H1 (cell line): ENCODE results near the gene FAM193B. TPM values are rescaled to one million over a fixed set of nuclear protein-coding genes. Genes with fewer than 3 reads are reported as not detected.

Experiments used
- CTCF ChIA-PET: fragments of 300-600 bp; sonication (Branson Sonifier 250); formaldehyde crosslinking; loops from one replicate; lab custom pipeline; 2021; ENCODE audit not compliant: partially characterized antibody; lab: Charles Lee
- POLR2A ChIA-PET: fragments of 300-600 bp; sonication (Branson Sonifier 250); formaldehyde crosslinking; loops from one replicate; lab custom pipeline; 2021; ENCODE audit warnings: inconsistent platforms; ENCODE audit not compliant: partially characterized antibody; lab: Charles Lee
- DNase-seq, 2 experiments: peaks; one replicate each; pipeline versions ENCODE4 v3.0.0 to v3.0.0-alpha.2; 2010 to 2022; ENCODE audit warnings: low spot score in 2 of 2, low read depth in 1 of 2, mixed read lengths in 1 of 2
- FAIRE-seq: peaks from 2 replicates; lab custom pipeline; 2011; peaks lifted over from hg19 to GRCh38; lab: Jason Lieb, UNC
- H2AFZ ChIP-seq: 2 replicates; pipeline ENCODE4 v1.8.1; 2012; ENCODE audit warnings: low read length, inconsistent platforms
- H2AK5ac ChIP-seq: 2 replicates; pipeline ENCODE4 v1.6.1; 2013; ENCODE audit warnings: low read depth, low read length
- H2BK120ac ChIP-seq: replicated peaks from 2 replicates; pipeline ENCODE3; 2013; ENCODE audit warnings: low read depth, low read length, inconsistent platforms
- H2BK12ac ChIP-seq: 2 replicates; pipeline ENCODE4 v1.6.1; 2013; ENCODE audit warnings: low read depth, low read length
- H2BK15ac ChIP-seq: 2 replicates; pipeline ENCODE4 v1.6.1; 2013; ENCODE audit warnings: low read length
- H2BK20ac ChIP-seq: 2 replicates; pipeline ENCODE4 v1.6.1; 2013; ENCODE audit warnings: low read length
- H2BK5ac ChIP-seq: 2 replicates; pipeline ENCODE4 v1.6.1; 2013; ENCODE audit warnings: low read depth, low read length
- H3K14ac ChIP-seq: 2 replicates; pipeline ENCODE4 v1.6.1; 2013; ENCODE audit warnings: inconsistent platforms; ENCODE audit not compliant: insufficient read length
- H3K18ac ChIP-seq: 2 replicates; pipeline ENCODE4 v1.6.1; 2013; ENCODE audit warnings: low read length; ENCODE audit errors: extremely low read depth
- H3K23ac ChIP-seq: 2 replicates; pipeline ENCODE4 v1.6.1; 2013; ENCODE audit warnings: inconsistent platforms; ENCODE audit not compliant: insufficient read length
- H3K23me2 ChIP-seq: 2 replicates; pipeline ENCODE4 v1.6.1; 2013; ENCODE audit warnings: low read depth, low read length
- H3K27ac ChIP-seq: 2 replicates; pipeline ENCODE4 v1.6.1; 2011; ENCODE audit warnings: low read depth, low read length, inconsistent platforms
- H3K27me3 ChIP-seq, 4 experiments: replicated peaks in 1 of 4; 1 replicate in 1 of 4; 2 replicates in 3 of 4; pipeline versions ENCODE4 v1.6.1 to v1.8.1; 2011 to 2013; ENCODE audit warnings: low read length in 3 of 4, mild to moderate bottlenecking in 3 of 4, inconsistent platforms in 2 of 4, mixed read lengths in 2 of 4, moderate library complexity in 1 of 4; ENCODE audit not compliant: control insufficient read depth in 3 of 4, insufficient read depth in 3 of 4; ENCODE audit errors: extremely low read depth in 1 of 4
- H3K36me3 ChIP-seq, 4 experiments: 2 replicates each; pipeline versions ENCODE4 v1.6.1 to v1.8.1; 2011 to 2013; ENCODE audit warnings: mild to moderate bottlenecking in 4 of 4, low read length in 3 of 4, moderate library complexity in 2 of 4, control low read depth in 1 of 4, inconsistent platforms in 1 of 4; ENCODE audit not compliant: insufficient read depth in 4 of 4, control insufficient read depth in 2 of 4
- H3K4ac ChIP-seq: replicated peaks from 2 replicates; pipeline ENCODE3; 2013; ENCODE audit warnings: low read length, low read depth, mixed read lengths, inconsistent platforms; ENCODE audit not compliant: insufficient read length
- H3K4me1 ChIP-seq, 4 experiments: replicated peaks in 1 of 4; 1 replicate in 1 of 4; 2 replicates in 3 of 4; pipeline versions ENCODE4 v1.6.1 to v1.8.1; 2011 to 2013; ENCODE audit warnings: low read length in 3 of 4, inconsistent platforms in 2 of 4, mixed read lengths in 1 of 4; ENCODE audit not compliant: insufficient read depth in 4 of 4, control insufficient read depth in 3 of 4
- H3K4me2 ChIP-seq, 2 experiments: 2 replicates each; pipeline versions ENCODE4 v1.6.1 to v1.8.1; 2011 to 2013; ENCODE audit warnings: low read depth in 2 of 2, low read length in 2 of 2, control low read depth in 1 of 2, inconsistent platforms in 1 of 2, mild to moderate bottlenecking in 1 of 2; ENCODE audit not compliant: insufficient read depth in 1 of 2
- H3K4me3 ChIP-seq, 4 experiments: fragments of 200-600, 300-600 bp in 1 of 4; sonication (generic), shearing (Covaris generic), sonication (Bioruptor Twin) in 1 of 4; 2 replicates each; pipeline versions ENCODE4 v1.5.1 to v1.8.1; 2011 to 2016; ENCODE audit warnings: low read length in 4 of 4, low read depth in 3 of 4, control low read depth in 2 of 4, inconsistent platforms in 2 of 4, mild to moderate bottlenecking in 2 of 4, mixed read lengths in 1 of 4, moderate library complexity in 1 of 4; ENCODE audit not compliant: insufficient read depth in 2 of 4; ENCODE audit errors: extremely low read depth in 1 of 4
- H3K56ac ChIP-seq: replicated peaks from 2 replicates; pipeline ENCODE3; 2013; ENCODE audit warnings: low read depth, mild to moderate bottlenecking, mixed read lengths, low read length, inconsistent platforms; ENCODE audit not compliant: insufficient read length
- H3K79me1 ChIP-seq: 2 replicates; pipeline ENCODE4 v1.6.1; 2013; ENCODE audit warnings: low read depth, low read length, control low read depth
- H3K79me2 ChIP-seq, 2 experiments: 2 replicates each; pipeline versions ENCODE4 v1.6.1 to v1.8.1; 2012 to 2013; ENCODE audit warnings: low read length in 2 of 2, mild to moderate bottlenecking in 2 of 2, inconsistent platforms in 1 of 2; ENCODE audit not compliant: insufficient read depth in 2 of 2, control insufficient read depth in 1 of 2
- H3K9ac ChIP-seq, 4 experiments: replicated peaks in 1 of 4; 1 replicate in 1 of 4; 2 replicates in 3 of 4; pipeline versions ENCODE4 v1.6.1 to v1.8.1; 2011 to 2013; ENCODE audit warnings: low read depth in 3 of 4, low read length in 3 of 4, control low read depth in 2 of 4, mild to moderate bottlenecking in 2 of 4, moderate library complexity in 2 of 4, inconsistent platforms in 1 of 4; ENCODE audit errors: extremely low read depth in 1 of 4
- H3K9me3 ChIP-seq, 2 experiments: 2 replicates each; pipeline versions ENCODE4 v1.6.1 to v1.8.1; 2012 to 2013; ENCODE audit warnings: mild to moderate bottlenecking in 2 of 2, moderate library complexity in 2 of 2, control low read depth in 1 of 2, inconsistent platforms in 1 of 2, low read depth in 1 of 2, low read length in 1 of 2, mixed read lengths in 1 of 2; ENCODE audit not compliant: insufficient read depth in 2 of 2
- H4K20me1 ChIP-seq, 2 experiments: replicated peaks in 1 of 2; 2 replicates each; pipeline versions ENCODE3 to v1.8.1; 2011 to 2013; ENCODE audit warnings: inconsistent platforms in 2 of 2, low read length in 2 of 2, mild to moderate bottlenecking in 1 of 2; ENCODE audit not compliant: insufficient read depth in 2 of 2, control insufficient read depth in 1 of 2
- H4K5ac ChIP-seq: 2 replicates; pipeline ENCODE4 v1.6.1; 2013; ENCODE audit warnings: low read length, low read depth, mixed read lengths, inconsistent platforms; ENCODE audit not compliant: insufficient read length
- H4K8ac ChIP-seq: 2 replicates; pipeline ENCODE4 v1.8.0; 2013; ENCODE audit warnings: mild to moderate bottlenecking, moderate library complexity, low read length, inconsistent platforms; ENCODE audit not compliant: insufficient read depth; ENCODE audit errors: extremely low read depth
- H4K91ac ChIP-seq: replicated peaks from 2 replicates; pipeline ENCODE3; 2013; ENCODE audit warnings: low read length, mixed read lengths, inconsistent platforms; ENCODE audit not compliant: insufficient read length
- HDAC2 ChIP-seq, 2 experiments: fragments of 300-600 bp in 1 of 2; sonication (generic) in 1 of 2; IDR thresholded peaks; 2 replicates each; pipeline ENCODE4 v1.6.1; 2011 to 2012; ENCODE audit warnings: low read depth in 2 of 2, low read length in 2 of 2, mild to moderate bottlenecking in 2 of 2, moderate library complexity in 2 of 2, borderline replicate concordance in 1 of 2, inconsistent platforms in 1 of 2
- HDAC6 ChIP-seq: IDR thresholded peaks from one replicate; pipeline ENCODE4 v1.7.1; 2012; ENCODE audit warnings: low read depth, mild to moderate bottlenecking, inconsistent platforms, low read length, moderate library complexity
- KDM5A ChIP-seq: fragments of 200-600 bp; IDR thresholded peaks from 2 replicates; pipeline ENCODE4 v1.7.1; 2012; ENCODE audit warnings: mild to moderate bottlenecking, low read length, inconsistent platforms, mixed read lengths
- NANOG ChIP-seq: IDR thresholded peaks from 2 replicates; pipeline ENCODE4 v1.6.1; 2011; ENCODE audit warnings: low read length, low read depth, mild to moderate bottlenecking, inconsistent platforms; ENCODE audit not compliant: insufficient read depth, poor library complexity, severe bottlenecking
- NRF1 ChIP-seq: IDR thresholded peaks from 2 replicates; pipeline ENCODE4 v1.6.1; 2011; ENCODE audit warnings: mild to moderate bottlenecking, low read depth, low read length, improper control_type of control experiment
- WGBS, 2 experiments: shearing (Covaris generic) in 1 of 2; methylation state at CpG; one replicate each; pipeline versions ENCODE4 v1.1.6 to v1.1.7; 2013 to 2015; ENCODE audit warnings: low lambda C conversion rate in 2 of 2, mixed read lengths in 2 of 2, inconsistent platforms in 1 of 2, low coverage in 1 of 2, missing lambda C conversion rate in 1 of 2; ENCODE audit not compliant: insufficient replicate concordance in 2 of 2, insufficient coverage in 1 of 2, insufficient read length in 1 of 2; ENCODE audit errors: extremely low coverage in 1 of 2, missing lambda C conversion rate in 1 of 2; 5-methylcytosine and 5-hydroxymethylcytosine counted together
- polyA plus RNA-seq, 7 experiments: library from polyadenylated mRNA; depleted of rRNA in 3 of 7; stranded (reverse) in 5 of 7; unstranded in 2 of 7; fragments of >200 nt in 5 of 7; fragments of 200-250 nt in 2 of 7; gene quantifications; 1 replicate in 5 of 7; 2 replicates in 1 of 7; 4 replicates in 1 of 7; pipeline versions ENCODE4 v1.2.1 to v1.2.3, GENCODE V29; 2011 to 2013; ENCODE audit warnings: missing spikeins in 2 of 7, mixed read lengths in 2 of 7
- total RNA-seq: library from RNA; stranded (reverse); fragmentation: NEBNext Ultra II Directional; extraction: Animal tissue kit (Norgen Biotek cat#: 25700); gene quantifications from 2 replicates; pipeline ENCODE4 v1.2.1, GENCODE V29; 2021
- TF ChIP-seq, protein P1 (sequence below): IDR thresholded peaks from 2 replicates; pipeline ENCODE4 v1.6.1; 2012; ENCODE audit warnings: inconsistent platforms

Gene FAM193B
- total and polyA plus RNA-seq, 2 of the 8 experiments (the other 6 are each of a cell fraction or from before 2014, with no cell fraction given) = 49.9 to 69.8 TPM

DNA sequence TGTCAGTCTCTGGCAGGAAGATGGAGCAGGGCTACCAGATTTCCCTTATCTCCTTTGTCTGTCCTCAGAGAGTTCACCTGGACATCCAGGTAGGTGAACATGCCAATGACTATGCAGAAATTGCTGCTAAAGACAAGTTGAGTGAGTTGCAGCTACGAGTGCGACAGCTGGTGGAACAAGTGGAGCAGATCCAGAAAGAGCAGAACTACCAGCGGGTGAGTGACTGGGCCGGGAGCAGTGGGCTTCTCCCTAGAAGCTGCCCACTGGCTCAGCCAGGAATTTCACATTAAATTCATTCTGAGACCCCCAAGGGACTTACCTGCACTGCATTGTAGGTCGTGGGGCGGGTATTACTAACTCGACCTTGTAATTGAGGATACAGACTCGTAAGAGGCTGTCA is 39.7 kb upstream of the FAM193B start:
- 95% methylated on average over 8 of the region's 8 CpGs; no CpG with 5 or more reads in 1 of the 2 experiments for WGBS, 2 experiments
- Histone ChIP-seq H2BK120ac (no peak overlapping the region), H3K4me3 (no peak overlapping the region), H3K9me3 (no peaks in the 10 kb centered on the region), H3K4me2 (no peak overlapping the region), H3K27ac (no peak overlapping the region), H2AFZ (no peak overlapping the region), H4K20me1 (peaks cover 2 to 4% of the 10 kb centered on the region in 2 experiments), H4K91ac (no peak overlapping the region), H3K18ac (no peak overlapping the region), H2BK15ac (no peak overlapping the region), H2BK20ac (no peak overlapping the region), H3K4ac (no peak overlapping the region), H3K56ac (no peak overlapping the region), H4K8ac (no peak overlapping the region), H2BK5ac (no peak overlapping the region), H3K79me1 (no peaks in the 10 kb centered on the region; the same call in 1 of the 2 replicates), H3K23ac (no peak overlapping the region), H4K5ac (no peak overlapping the region), H3K79me2 (peaks cover 0 to 4% of the 10 kb centered on the region in 2 experiments; a peak in 1 of 4 replicates), H3K36me3 (peaks cover 11 to 32% (median 22%) of the 10 kb centered on the region in 4 experiments; a peak in 6 of 8 replicates), H2BK12ac (no peak overlapping the region), H3K23me2 (peaks cover 2% of the 10 kb centered on the region; the same call in 1 of the 2 replicates), H2AK5ac (no peak overlapping the region), H3K27me3 (no peaks in the 10 kb centered on the region), H3K14ac (no peak overlapping the region), H3K9ac (no peak overlapping the region), H3K4me1 (no peaks in the 10 kb centered on the region)
- ChIA-PET CTCF (interaction anchor here (0.8 to 1.1 kb wide), 3 partner anchors 12 to 37 kb away, joined by 3 to 6 read pairs (median 4); no protein-coding TSS in a partner anchor), POLR2A (interaction anchor here (2.8 kb wide), 1 partner anchor 10 kb away, joined by 19 read pairs; no protein-coding TSS in a partner anchor)
- no peak for FAIRE-seq
- TF ChIP-seq HDAC6 (no peak), NANOG (no peak), KDM5A (no peak), NRF1 (no peak), HDAC2 (IDR thresholded peaks at IDR 0.05; ENCODE audit: borderline replicate concordance in 1 of 2, low read depth in 2 of 2, low read length in 2 of 2) (no peak)
- TF ChIP-seq, protein P1, sequence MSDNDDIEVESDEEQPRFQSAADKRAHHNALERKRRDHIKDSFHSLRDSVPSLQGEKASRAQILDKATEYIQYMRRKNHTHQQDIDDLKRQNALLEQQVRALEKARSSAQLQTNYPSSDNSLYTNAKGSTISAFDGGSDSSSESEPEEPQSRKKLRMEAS = no peak
- DNase-seq = no peak
